NCI-H524 (cell line): ENCODE results near the gene CHST2.

Experiments
- DNase-seq, 2 experiments: peaks; one replicate each; lab custom pipeline; 2025; lab: John Stamatoyannopoulos, UW

The CHST2 gene

GRCh38 chr3:143166376-143166775 lies 46.8 kb downstream of the CHST2 start:
- DNase-seq, result no peak

DNA sequence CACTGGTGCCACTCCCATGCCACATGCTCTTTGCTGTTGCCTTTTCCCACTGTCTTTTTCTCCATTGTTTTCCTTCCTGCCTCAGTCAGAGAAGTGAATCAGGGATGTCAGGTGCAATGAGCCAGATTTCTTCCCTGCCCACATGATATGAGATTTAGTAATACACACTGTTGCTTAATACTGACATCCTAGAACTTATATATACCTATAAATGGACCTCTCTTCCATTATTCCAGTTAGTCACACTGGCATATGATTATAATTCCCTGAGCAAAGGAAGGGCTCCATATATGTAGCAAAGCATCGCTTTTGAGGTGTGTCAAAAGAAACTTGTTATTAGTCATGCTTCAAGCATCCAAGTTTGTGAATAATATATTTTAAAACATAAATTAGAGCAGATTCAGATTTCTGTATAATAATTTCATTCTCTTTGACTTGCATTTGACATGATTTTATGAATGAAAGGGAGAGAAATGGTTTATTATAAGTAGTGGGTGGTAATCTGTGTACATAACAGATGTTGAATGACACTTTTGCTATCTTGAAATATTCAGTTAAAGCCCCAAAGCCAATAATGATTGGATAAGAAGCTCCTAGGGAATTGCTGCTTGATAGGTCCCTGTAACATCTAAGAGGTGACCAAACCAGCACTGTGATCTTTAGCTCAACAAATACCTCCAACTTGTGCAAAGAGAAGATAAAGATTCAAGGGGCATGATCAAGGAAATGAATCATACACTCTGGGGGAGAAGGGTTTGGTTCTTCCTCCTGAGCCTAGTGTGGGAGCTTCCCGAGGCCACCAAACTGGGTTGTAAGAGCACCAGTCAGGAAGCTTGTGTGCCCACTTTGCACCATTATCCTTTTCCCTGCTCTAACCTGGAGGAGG lies 48.6 kb downstream of the CHST2 start:
- DNase-seq, result no peak

- no peak for DNase-seq
Measured at GRCh38 chr3:143168855-143169192, 49.3 kb downstream of the CHST2 start.

- no peak for DNase-seq
Measured at GRCh38 chr3:143170074-143170473, 50.5 kb downstream of the CHST2 start.

- DNase-seq, result no peak
Measured at GRCh38 chr3:143170676-143171075, 51.1 kb downstream of the CHST2 start.

GRCh38 chr3:143171141-143171980 lies 51.8 kb downstream of the CHST2 start:
- no peak for DNase-seq

DNA sequence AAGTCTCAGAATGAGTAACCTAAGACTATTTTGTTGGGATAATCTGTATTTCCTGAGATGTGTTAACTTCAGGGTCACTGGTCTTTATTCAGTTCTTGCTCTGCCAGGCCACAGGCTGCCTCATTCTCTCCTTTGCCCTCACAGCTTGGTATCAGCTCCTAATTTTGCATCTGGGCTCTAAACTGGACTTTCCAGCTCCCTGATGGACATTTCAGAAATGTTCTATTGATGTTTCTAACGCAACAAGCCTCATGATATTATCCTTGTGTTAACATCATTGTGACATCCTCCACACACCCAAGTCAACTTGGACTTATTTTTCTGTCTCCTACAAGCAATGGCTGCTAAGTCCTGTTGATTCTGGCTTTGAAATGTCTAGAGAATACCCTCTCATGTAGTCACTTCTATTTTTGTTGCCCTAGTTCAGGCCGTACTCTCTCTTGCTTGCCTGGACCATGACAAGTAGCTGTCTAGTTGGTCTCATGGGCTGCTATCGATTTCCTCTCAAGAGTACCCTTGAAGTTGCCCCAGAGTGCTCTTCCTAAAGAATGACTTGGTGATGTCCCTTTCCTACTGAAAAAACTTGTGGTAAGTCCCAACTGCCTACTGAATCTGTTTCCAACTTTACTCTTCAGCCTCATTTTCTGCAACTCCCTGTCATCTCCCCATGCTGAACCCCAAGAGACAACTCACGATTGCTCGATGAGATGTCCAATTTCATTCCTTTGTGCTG lies 52.7 kb downstream of the CHST2 start:
- DNase-seq, result no peak

- no peak for DNase-seq
Measured at GRCh38 chr3:143172795-143173145, 53.2 kb downstream of the CHST2 start.

- no peak for DNase-seq
Measured at GRCh38 chr3:143173242-143173641, 53.7 kb downstream of the CHST2 start.
